Right lobe of liver (tissue), 6 donors: ENCODE data around the gene RNGTT. TPM values are rescaled to one million over a fixed set of nuclear protein-coding genes. Genes with fewer than 3 reads are reported as not detected.
A peak's percentile ranks its signal among the peaks of the same experiment; 100 is the strongest.

Experiments used
- ATAC-seq, 4 donors: fragments of 200-7000 bp; cut with Tn5 transposase; one replicate each; pipeline ENCODE4 v1.9.1; 2020; ENCODE audit warnings: mild to moderate bottlenecking in 4 of 4, moderate library complexity in 4 of 4
- DNase-seq, 3 donors: peaks; one replicate each; pipeline ENCODE4 v3.0.0-alpha.2; 2020
- H3K27ac ChIP-seq, 3 donors: fragments of 200-600 bp; one replicate each; pipeline ENCODE4 v1.8.0; 2022
- H3K27me3 ChIP-seq, 2 donors: fragments of 200-600 bp; one replicate each; pipeline ENCODE4 v1.8.0; 2022
- H3K36me3 ChIP-seq, 4 donors: fragments of 200-600 bp; sonication (generic) in 1 of 4; one replicate each; pipeline versions ENCODE4 v1.5.1 to v1.8.0; 2017 to 2022; ENCODE audit warnings: control low read depth in 1 of 4
- H3K4me1 ChIP-seq, 4 donors: fragments of 200-600 bp; sonication (generic) in 1 of 4; one replicate each; pipeline versions ENCODE4 v1.5.1 to v1.8.0; 2017 to 2022; ENCODE audit warnings: control low read depth in 1 of 4
- H3K4me3 ChIP-seq, 3 donors: fragments of 200-600 bp; one replicate each; pipeline ENCODE4 v1.8.0; 2022
- H3K9me3 ChIP-seq, 4 donors: fragments of 200-600 bp; sonication (generic) in 1 of 4; one replicate each; pipeline versions ENCODE4 v1.5.1 to v1.8.0; 2017 to 2022; ENCODE audit warnings: control low read depth in 1 of 4
- POLR2A ChIP-seq: fragments of 450-650 bp; IDR thresholded peaks from one replicate; pipeline ENCODE4 v1.6.1; 2017; ENCODE audit warnings: antibody characterized with exemption, mild to moderate bottlenecking
- WGBS: methylation state at CpG from one replicate; pipeline ENCODE4 v1.1.6; 2018; ENCODE audit warnings: low coverage, low lambda C conversion rate; ENCODE audit not compliant: insufficient coverage; ENCODE audit errors: missing lambda C conversion rate; 5-methylcytosine and 5-hydroxymethylcytosine counted together
- intact Hi-C, 2 donors: fragments of 100-400 bp; cut with DNase I; formaldehyde crosslinking; loops; one replicate each; pipeline versions ENCODE4 v1.11.2 to v1.14.1; 2022
- total RNA-seq, 6 experiments: library from RNA; depleted of rRNA in 2 of 6; stranded (reverse); fragments of >200 nt in 2 of 6; fragmentation: NEBNext Ultra II Directional in 3 of 6; extraction: Animal tissue kit (Norgen Biotek cat#: 25700) in 3 of 6; gene quantifications; one replicate each; pipeline versions ENCODE4 v1.1.0 to v1.2.4, GENCODE V29; 2016 to 2023
- TF ChIP-seq, protein P1 (sequence below), 4 donors: fragments of 200-600 bp in 3 of 4; fragments of 450-650 bp in 1 of 4; IDR thresholded peaks; one replicate each; pipeline versions ENCODE4 v1.5.1 to v1.8.0; 2016 to 2022; ENCODE audit warnings: antibody characterized with exemption in 4 of 4, mild to moderate bottlenecking in 2 of 4
- donor health status: DM: no; HTN: yes; CAD: no.
- donor health status: DM: no; HTN: no; CAD: no.
- donor health status: DM: no; HTN: no; CAD: no.
- donor health status: DM: no; HTN: yes; CAD: no.
- donor health status: DM: no; HTN: yes; CAD: no.

The RNGTT gene
- total RNA-seq, 6 experiments from 2014 or later, result 5.7 to 11.2 (median 6.5) TPM

DNA sequence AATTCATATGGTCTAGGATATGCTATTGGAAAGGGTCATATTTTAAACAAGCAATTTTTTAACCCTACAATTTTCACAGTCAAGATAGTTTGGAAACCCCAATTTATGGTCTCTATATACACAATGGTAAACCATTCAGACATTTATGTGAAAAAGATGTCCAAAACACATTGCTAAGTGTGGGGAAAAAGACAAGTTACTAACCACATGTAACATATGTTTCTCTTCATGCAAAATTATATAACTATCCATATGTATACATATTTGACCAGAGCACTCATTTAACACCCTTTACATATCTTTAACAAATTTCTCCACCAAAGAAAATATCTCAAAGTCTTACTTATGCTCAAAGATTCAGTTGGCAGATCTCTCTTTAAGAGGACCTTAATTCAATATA lies 110.6 kb downstream of the RNGTT start:
- Histone ChIP-seq H3K27me3 (no peaks in the 10 kb centered on the region), H3K4me1 (no peaks in the 10 kb centered on the region), H3K27ac (no peak overlapping the region), H3K9me3 (no peaks in the 10 kb centered on the region), H3K36me3 (peaks cover 0 to 2% (median 0%) of the 10 kb centered on the region in 4 donors), H3K4me3 (no peak overlapping the region)
- DNase-seq (no peak), ATAC-seq (no peak)
- TF ChIP-seq POLR2A, result no peak
- intact Hi-C loops, result no loop called here

DNA sequence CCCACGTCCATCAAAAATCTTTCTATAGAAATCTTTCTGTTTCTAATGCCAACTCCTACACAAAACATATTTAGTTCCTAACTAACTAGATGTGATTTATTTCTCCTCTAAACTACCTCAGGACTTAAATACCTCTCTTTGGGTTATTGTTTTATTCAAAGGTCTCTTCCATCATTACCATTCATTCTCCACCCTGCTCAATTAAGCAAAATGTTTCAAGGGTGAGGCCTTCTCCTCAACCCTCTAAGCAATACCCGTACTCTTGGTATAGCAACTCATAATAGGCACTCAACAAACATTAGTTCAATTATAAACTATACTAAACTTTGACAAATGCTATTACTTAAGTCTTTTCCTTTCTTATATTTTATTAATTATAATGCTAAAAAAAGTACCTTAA lies 111.4 kb downstream of the RNGTT start:
- no peaks in the 10 kb centered on the region for H3K9me3 ChIP-seq
- DNase-seq (no peak), ATAC-seq (no peak)
- no peaks in the 10 kb centered on the region for H3K4me1 ChIP-seq
- no peak for TF ChIP-seq POLR2A
- TF ChIP-seq, protein P1, sequence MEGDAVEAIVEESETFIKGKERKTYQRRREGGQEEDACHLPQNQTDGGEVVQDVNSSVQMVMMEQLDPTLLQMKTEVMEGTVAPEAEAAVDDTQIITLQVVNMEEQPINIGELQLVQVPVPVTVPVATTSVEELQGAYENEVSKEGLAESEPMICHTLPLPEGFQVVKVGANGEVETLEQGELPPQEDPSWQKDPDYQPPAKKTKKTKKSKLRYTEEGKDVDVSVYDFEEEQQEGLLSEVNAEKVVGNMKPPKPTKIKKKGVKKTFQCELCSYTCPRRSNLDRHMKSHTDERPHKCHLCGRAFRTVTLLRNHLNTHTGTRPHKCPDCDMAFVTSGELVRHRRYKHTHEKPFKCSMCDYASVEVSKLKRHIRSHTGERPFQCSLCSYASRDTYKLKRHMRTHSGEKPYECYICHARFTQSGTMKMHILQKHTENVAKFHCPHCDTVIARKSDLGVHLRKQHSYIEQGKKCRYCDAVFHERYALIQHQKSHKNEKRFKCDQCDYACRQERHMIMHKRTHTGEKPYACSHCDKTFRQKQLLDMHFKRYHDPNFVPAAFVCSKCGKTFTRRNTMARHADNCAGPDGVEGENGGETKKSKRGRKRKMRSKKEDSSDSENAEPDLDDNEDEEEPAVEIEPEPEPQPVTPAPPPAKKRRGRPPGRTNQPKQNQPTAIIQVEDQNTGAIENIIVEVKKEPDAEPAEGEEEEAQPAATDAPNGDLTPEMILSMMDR (IDR thresholded peaks at IDR 0.05), result no peak
- no peak overlapping the region for H3K27ac ChIP-seq
- no peak overlapping the region for H3K4me3 ChIP-seq
- H3K27me3 ChIP-seq, result no peaks in the 10 kb centered on the region
- WGBS, result 91% methylated on average over 2 of the region's 2 CpGs
- peaks cover 0 to 2% (median 0%) of the 10 kb centered on the region in 4 donors for H3K36me3 ChIP-seq
- intact Hi-C loops, result no loop called here

DNA sequence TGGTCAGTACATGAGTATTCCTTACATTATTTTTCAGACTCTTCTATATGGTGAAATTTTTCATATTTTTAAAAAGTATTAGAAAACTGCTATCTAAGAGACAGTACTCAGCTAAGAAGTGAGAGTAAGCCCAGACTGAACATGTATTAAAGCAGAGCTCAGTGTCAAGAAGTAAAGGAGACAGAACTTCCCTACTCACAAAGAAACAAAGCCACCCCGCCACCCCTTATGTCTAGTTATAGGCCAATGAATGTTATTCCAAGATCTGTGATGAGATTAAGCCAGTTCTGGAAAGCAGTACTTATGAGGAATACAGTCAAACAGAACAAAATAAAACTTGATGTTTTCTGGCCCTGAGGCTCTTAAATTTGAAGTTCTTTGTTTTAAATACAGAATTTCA lies 114.5 kb downstream of the RNGTT start:
- no peak for DNase-seq
- TF ChIP-seq, protein P1 (IDR thresholded peaks at IDR 0.05), result no peak
- TF ChIP-seq POLR2A, result no peak
- Histone ChIP-seq H3K4me3 (no peak overlapping the region), H3K27me3 (no peaks in the 10 kb centered on the region), H3K27ac (no peak overlapping the region), H3K36me3 (peaks cover 0 to 2% (median 0%) of the 10 kb centered on the region in 4 donors), H3K4me1 (no peaks in the 10 kb centered on the region), H3K9me3 (no peaks in the 10 kb centered on the region)
- WGBS, result 73% methylated on average over 1 of the region's 1 CpG
- intact Hi-C loops, result no loop called here
- ATAC-seq, result no peak

DNA sequence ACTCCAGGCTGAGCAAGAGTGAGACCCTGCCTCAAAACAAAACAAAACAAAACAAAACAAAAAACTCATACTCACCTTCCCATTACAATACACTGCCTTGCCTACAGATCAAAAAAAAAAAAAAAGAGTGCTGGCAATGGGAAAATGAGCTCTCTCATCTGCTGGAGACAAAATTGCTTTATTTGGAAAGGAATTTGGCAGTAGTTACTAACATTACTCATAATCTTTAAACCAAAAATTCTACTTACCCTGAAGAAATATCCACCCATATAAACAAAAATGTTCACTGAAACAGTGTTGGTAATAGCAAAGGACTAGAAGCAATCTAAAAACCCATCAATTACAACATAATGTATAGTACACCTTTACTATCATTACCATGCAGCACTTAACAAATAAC lies 120.4 kb downstream of the RNGTT start:
- no peaks in the 10 kb centered on the region for H3K27me3 ChIP-seq
- H3K4me1 ChIP-seq, result peaks cover 0 to 21% (median 5%) of the 10 kb centered on the region in 4 donors
- intact Hi-C loops, result no loop called here
- DNase-seq (no peak), ATAC-seq (peak in 2 of 4 donors; percentile 11 to 22)
- no peaks in the 10 kb centered on the region for H3K9me3 ChIP-seq
- no peak overlapping the region for H3K4me3 ChIP-seq
- TF ChIP-seq, protein P1 (IDR thresholded peaks at IDR 0.05), result no peak
- no peak for TF ChIP-seq POLR2A
- H3K27ac ChIP-seq, result peak overlapping the region in 1 of 3 donors; percentile 0
- H3K36me3 ChIP-seq, result no peaks in the 10 kb centered on the region

DNA sequence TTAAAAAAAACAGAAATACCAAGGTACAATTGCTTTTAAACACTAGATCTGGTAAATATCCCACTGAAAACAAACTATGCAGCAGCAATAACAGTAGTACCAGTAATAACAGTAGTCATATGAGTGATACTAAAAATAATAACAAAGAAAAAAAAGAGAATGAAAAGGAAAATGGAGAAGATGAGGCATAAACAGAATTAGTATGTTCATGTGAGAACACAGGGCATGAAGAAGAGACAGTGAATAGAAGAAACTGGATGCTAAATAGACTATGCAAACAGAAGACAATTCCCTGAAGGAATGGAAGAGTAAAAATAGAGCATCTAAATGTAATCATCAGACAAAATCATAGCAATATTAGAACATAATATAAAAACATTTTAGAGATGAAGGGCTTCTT lies 121.1 kb downstream of the RNGTT start:
- intact Hi-C loops, result no loop called here
- peak overlapping the region in 1 of 3 donors; percentile 66 for H3K27ac ChIP-seq
- peaks cover 0 to 21% (median 5%) of the 10 kb centered on the region in 4 donors for H3K4me1 ChIP-seq
- ATAC-seq (no peak), DNase-seq (no peak)
- TF ChIP-seq, protein P1 (IDR thresholded peaks at IDR 0.05), result no peak
- no peak for TF ChIP-seq POLR2A
- H3K36me3 ChIP-seq, result no peaks in the 10 kb centered on the region
- no peaks in the 10 kb centered on the region for H3K9me3 ChIP-seq
- H3K4me3 ChIP-seq, result no peak overlapping the region
- H3K27me3 ChIP-seq, result no peaks in the 10 kb centered on the region
